T-helper 17 cell (primary cell): ENCODE data around the gene MAFG. TPM values are rescaled to one million over a fixed set of nuclear protein-coding genes. Genes with fewer than 3 reads are reported as not detected.
"Not testable (repeated sequence)": the region's sequence is repeated elsewhere in the genome, so short reads cannot be mapped to it uniquely, and the experiment has no call there.

Experiments
- ATAC-seq: fragments of 150-1000 bp; cut with Tn5 transposase; 2 replicates; pipeline ENCODE4 v1.10.0; 2021; ENCODE audit warnings: mild to moderate bottlenecking, moderate library complexity
- DNase-seq, 3 donors: peaks; one replicate each; pipeline versions ENCODE4 v3.0.0 to v3.0.0-alpha.2; 2020 to 2021
- H3K9me3 ChIP-seq: one replicate; pipeline ENCODE4 v1.7.0; 2013; ENCODE audit warnings: low read length, mild to moderate bottlenecking; ENCODE audit not compliant: control insufficient read depth, poor library complexity, severe bottlenecking
- H3K27ac Mint-ChIP-seq: one replicate; pipeline ENCODE4 v1.8.0; 2022; ENCODE audit warnings: mild to moderate bottlenecking, moderate library complexity, mixed read lengths
- H3K27me3 Mint-ChIP-seq: one replicate; pipeline ENCODE4 v1.8.0; 2022; ENCODE audit warnings: mixed read lengths
- H3K36me3 Mint-ChIP-seq: one replicate; pipeline ENCODE4 v1.8.0; 2022; ENCODE audit warnings: low read depth, mixed read lengths
- H3K4me1 Mint-ChIP-seq: one replicate; pipeline ENCODE4 v1.8.0; 2022; ENCODE audit warnings: mild to moderate bottlenecking, mixed read lengths
- H3K4me3 Mint-ChIP-seq: one replicate; pipeline ENCODE4 v1.8.0; 2022; ENCODE audit warnings: mild to moderate bottlenecking, moderate library complexity, mixed read lengths
- total RNA-seq, 4 donors: library from RNA in 2 of 4; stranded (reverse) in 2 of 4; gene quantifications; one replicate each; pipeline ENCODE4 v1.2.3 and lab custom pipeline; 2022 to 2026

Gene MAFG
- total RNA-seq, 2 donors from 2014 or later, result 15.4 to 23.0 TPM

GRCh38 chr17:81954131-81955057 lies 26.9 kb upstream of the MAFG start:
- no peaks in the 10 kb centered on the region for H3K36me3 Mint-ChIP-seq
- no peaks in the 10 kb centered on the region for H3K4me1 Mint-ChIP-seq
- DNase-seq (no peak), ATAC-seq (no peak)
- H3K4me3 Mint-ChIP-seq, result no peak overlapping the region
- H3K27me3 Mint-ChIP-seq, result peaks cover 11% of the 10 kb centered on the region
- H3K9me3 ChIP-seq, result no peaks in the 10 kb centered on the region
- H3K27ac Mint-ChIP-seq, result peak overlapping the region; percentile 75

GRCh38 chr17:81953443-81953842 lies 25.9 kb upstream of the MAFG start:
- H3K4me1 Mint-ChIP-seq, H3K27ac Mint-ChIP-seq, H3K9me3 ChIP-seq, H3K27me3 Mint-ChIP-seq, H3K4me3 Mint-ChIP-seq, ATAC-seq, DNase-seq, H3K36me3 Mint-ChIP-seq: not testable (repeated sequence)

DNA sequence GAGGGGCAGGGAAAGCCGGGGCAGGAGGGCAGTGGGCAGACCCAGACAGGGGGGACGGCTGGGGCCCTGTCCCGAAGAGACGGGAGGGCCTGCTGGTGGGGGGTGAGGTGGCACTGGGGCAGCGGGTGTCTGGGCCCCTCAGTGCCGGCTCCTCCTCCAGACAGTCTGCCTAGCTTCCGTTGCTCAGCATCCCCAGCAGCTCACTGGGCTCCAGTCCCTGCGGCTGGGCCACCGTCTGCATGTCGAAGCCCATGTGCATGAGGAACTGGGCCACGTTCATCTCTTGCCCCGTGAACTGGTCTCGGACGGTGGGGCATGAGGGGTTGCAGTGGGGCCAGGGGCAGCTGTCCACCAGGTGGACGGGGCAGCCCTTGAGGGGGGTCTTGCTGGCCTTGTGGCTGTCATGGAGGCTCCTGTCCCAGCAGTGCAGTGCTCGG lies 25.3 kb upstream of the MAFG start:
- H3K4me3 Mint-ChIP-seq, result no peak overlapping the region
- no peaks in the 10 kb centered on the region for H3K27me3 Mint-ChIP-seq
- H3K27ac Mint-ChIP-seq, result no peak overlapping the region
- DNase-seq (no peak), ATAC-seq (no peak)
- no peaks in the 10 kb centered on the region for H3K36me3 Mint-ChIP-seq
- H3K4me1 Mint-ChIP-seq, result no peaks in the 10 kb centered on the region
- H3K9me3 ChIP-seq, result no peaks in the 10 kb centered on the region

DNA sequence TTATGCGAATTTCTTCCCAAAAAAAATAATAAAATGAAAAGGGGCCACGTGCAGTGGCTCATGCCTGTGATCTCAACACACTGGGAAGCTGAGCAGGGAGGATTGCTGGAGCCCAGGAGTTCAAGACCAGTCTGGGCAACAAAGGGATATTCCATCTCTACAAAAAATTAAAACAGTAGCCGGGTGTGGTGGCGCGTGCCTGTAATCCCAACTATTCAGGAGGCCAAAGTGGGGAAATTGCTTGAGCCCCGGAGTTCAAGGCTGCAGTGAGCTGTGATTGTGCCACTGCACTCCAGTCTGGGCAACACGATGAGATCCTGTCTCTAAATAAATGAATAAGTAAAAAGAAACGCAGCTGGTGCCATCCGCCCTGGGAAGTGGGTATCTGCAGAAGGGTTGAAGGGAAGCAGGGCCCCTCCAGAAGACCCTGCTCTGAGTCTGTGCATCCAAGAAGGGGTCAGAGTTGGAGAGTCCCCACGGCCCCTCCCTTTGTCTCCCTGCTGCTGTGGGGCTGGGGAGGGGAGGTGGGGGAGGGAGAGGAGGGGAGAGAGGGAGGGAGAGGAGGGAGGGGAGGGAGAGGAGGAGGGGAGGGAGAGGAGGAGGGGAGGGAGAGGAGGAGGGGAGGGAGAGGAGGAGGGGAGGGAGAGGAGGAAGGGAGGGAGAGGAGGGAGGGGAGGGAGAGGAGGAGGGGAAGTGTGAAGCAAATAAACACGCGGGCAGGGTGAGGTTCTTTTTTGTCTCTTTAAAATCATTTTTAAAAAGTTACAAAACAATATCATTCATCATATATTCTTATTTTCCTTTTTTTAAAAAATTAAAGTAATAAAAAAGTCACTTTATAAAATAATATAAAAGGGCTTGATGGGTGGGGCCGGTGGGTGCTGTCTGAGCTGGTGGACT lies 24.5 kb upstream of the MAFG start:
- Mint-ChIP-seq H3K27me3 (no peaks in the 10 kb centered on the region), H3K4me3 (no peak overlapping the region), H3K36me3 (no peaks in the 10 kb centered on the region), H3K27ac (no peak overlapping the region), H3K4me1 (no peaks in the 10 kb centered on the region)
- no peaks in the 10 kb centered on the region for H3K9me3 ChIP-seq
- no peak for ATAC-seq
- no peak for DNase-seq

- Mint-ChIP-seq H3K27ac (no peak overlapping the region), H3K27me3 (no peaks in the 10 kb centered on the region), H3K4me1 (no peaks in the 10 kb centered on the region), H3K36me3 (no peaks in the 10 kb centered on the region), H3K4me3 (no peak overlapping the region)
- DNase-seq (no peak), ATAC-seq (no peak)
- no peaks in the 10 kb centered on the region for H3K9me3 ChIP-seq
Measured at GRCh38 chr17:81950501-81950900, 23.0 kb upstream of the MAFG start.

DNA sequence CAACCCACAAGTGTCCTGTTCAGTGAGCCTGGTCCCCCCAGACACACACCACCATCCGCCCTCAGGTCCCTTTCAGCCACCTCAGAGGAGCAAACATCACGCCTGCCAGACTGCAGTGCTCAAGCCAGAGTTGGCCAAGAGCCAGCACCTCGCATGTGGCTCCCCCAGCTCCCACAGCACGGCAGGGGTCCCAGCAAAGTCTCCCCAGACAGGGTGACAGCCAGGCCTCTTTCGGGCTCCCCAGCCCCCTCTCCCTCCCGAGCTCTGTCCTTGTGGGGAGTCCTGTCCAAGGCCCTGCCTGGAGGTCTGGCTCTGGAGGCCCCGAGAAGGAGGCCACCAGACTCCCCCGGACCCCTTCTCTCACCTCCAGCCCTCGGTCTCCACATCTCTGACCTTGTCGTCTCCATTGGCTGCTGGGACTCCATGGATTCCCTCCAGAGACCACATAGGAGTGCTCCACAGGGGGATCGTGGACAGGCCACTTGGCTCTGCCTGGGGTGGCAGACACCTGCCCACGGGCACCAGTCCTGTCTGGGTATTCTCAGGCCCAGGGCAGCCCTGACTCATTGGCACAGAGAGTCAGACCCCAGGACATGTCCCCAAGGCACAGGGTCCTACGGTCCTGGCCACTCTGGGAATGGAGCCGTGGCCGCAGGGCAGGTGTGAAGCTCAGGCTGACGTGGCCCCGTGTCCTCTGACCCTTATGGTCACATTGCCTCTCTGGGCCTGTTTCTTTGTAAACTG lies 21.3 kb upstream of the MAFG start:
- Mint-ChIP-seq H3K27me3 (no peaks in the 10 kb centered on the region), H3K4me3 (no peak overlapping the region), H3K4me1 (no peaks in the 10 kb centered on the region), H3K36me3 (no peaks in the 10 kb centered on the region), H3K27ac (no peak overlapping the region)
- DNase-seq (no peak), ATAC-seq (no peak)
- H3K9me3 ChIP-seq, result no peaks in the 10 kb centered on the region

DNA sequence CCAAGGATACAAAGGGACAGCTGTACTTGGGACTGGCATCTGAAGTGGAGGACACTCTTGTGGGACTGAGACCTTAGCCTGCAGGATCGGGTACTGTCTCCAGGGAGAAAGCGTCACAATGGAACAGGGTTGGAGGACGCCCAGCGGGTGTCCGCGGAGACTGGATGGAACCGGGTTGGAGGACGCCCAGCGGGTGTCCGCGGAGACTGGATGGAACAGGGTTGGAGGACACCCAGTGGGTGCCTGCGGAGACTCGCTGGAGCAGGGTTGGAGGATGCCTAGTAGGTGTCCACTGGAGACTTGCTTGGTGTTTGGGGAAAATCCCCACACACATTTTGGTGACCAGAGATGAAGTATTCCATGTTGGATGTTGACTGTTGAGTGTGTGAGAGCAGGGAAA lies 19.7 kb upstream of the MAFG start, which contains the start of gene MYADML2:
Gene MYADML2 (minus strand): TSS at position 45 of the 400 bp plus-strand sequence. CDS start 5,492 bp downstream, outside the sequence.
- no peaks in the 10 kb centered on the region for H3K9me3 ChIP-seq
- Mint-ChIP-seq H3K4me3 (no peak within 1 kb of the TSS), H3K27me3 (no peaks in the 10 kb centered on the region), H3K4me1 (no peaks in the 10 kb centered on the region), H3K27ac (no peak within 1 kb of the TSS), H3K36me3 (no peaks in the 10 kb centered on the region)
- ATAC-seq, result no peak
- no peak for DNase-seq

DNA sequence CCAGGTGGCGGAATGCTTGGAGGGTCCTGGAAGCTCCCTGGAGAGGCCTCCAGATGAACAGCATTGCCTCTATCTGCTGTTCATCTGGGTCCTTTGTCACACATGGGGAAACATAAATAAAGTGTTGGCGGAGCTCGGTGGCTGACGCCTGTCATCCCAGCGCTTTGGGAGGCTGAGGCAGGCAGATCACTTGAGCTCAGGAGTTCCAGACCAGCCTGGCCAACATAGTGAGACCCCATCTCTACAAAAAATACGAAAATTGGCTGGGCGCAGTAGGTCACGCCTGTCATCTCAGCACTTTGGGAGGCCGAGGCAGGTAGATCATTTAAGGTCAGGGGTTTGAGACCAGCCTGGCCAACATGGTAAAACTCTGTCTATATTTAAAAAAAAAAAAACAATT lies 17.3 kb upstream of the MAFG start:
- H3K4me1 Mint-ChIP-seq, result no peaks in the 10 kb centered on the region
- H3K27me3 Mint-ChIP-seq, result peaks cover 5% of the 10 kb centered on the region
- no peaks in the 10 kb centered on the region for H3K36me3 Mint-ChIP-seq
- no peak overlapping the region for H3K27ac Mint-ChIP-seq
- H3K9me3 ChIP-seq, result no peaks in the 10 kb centered on the region
- H3K4me3 Mint-ChIP-seq, result no peak overlapping the region
- no peak for ATAC-seq
- DNase-seq, result no peak

DNA sequence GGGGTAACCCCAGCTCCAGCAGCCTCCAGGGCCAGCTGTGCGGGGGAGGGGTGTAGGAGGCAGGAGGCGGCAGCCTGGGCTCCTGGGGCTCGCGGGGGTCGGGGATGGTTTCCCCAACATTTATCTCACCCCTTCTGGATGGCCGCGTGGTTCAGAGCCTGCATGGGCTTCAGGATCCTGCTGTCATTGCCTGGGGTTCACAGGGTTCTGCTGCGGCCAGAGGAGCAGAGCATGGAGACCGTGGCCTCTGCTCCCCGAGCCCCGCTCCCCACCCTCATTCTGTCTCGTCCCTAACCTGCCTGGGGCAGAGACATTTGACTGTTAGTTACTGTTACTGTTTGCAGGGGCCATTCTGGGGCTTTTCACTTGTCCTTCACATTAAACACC lies 14.6 kb upstream of the MAFG start:
- Mint-ChIP-seq H3K4me3 (no peak overlapping the region), H3K36me3 (no peaks in the 10 kb centered on the region), H3K4me1 (peaks cover 5% of the 10 kb centered on the region), H3K27ac (no peak overlapping the region), H3K27me3 (peaks cover 9% of the 10 kb centered on the region)
- ATAC-seq, result no peak
- DNase-seq, result no peak
- H3K9me3 ChIP-seq, result no peaks in the 10 kb centered on the region

GRCh38 chr17:81941484-81942166 lies 14.1 kb upstream of the MAFG start:
- Mint-ChIP-seq H3K27me3 (peaks cover 9% of the 10 kb centered on the region), H3K4me1 (peaks cover 5% of the 10 kb centered on the region), H3K36me3 (no peaks in the 10 kb centered on the region), H3K27ac (no peak overlapping the region), H3K4me3 (no peak overlapping the region)
- no peak for ATAC-seq
- no peak for DNase-seq
- H3K9me3 ChIP-seq, result no peaks in the 10 kb centered on the region

DNA sequence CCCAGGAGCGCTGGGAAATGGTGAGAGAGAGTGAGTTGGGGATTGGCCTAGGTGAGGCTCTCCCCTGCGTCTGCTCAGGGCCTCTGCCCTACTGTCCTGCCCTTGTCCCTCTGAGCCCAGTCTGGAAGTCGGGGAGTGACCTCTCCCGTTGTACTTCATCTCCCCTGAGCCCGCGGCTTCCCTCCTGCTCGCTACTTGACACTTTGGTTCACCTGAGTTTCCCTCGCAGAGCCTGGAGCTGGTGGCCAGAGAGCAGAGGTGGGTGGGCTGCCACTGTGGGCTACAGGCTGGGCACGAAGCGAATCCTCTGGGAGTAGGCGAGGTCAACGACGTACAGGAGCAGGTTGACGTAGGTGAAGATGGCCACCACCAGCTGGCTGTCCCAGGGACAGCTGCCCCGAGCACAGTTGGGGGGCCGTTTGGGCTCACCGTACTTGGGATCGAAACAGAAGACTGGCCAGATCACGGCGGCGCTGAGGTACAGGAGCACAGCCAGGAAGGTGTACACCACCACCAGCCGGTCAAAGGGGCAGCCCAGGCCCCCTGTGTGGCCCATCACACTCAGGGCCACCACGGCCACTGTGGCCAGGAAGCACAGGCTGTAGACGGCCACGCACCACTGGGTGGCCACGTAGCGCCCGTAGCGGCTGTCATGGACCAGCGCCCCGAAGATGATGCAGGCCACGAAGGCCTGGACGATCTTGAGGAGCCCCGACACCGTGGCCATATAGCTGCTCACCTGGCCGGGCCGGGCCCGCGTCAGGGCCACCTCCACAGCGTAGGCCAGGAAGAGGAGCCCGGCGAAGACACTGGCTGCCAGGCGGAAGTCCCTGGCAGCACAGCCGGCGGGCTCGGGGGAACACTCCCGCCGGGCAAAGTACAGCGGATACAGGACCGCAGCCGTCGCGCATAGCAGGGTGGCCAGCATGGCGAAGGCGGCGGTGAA lies 13.3 kb upstream of the MAFG start:
- DNase-seq (no peak), ATAC-seq (no peak)
- no peaks in the 10 kb centered on the region for H3K9me3 ChIP-seq
- Mint-ChIP-seq H3K4me1 (peaks cover 5% of the 10 kb centered on the region), H3K36me3 (no peaks in the 10 kb centered on the region), H3K27me3 (peaks cover 9% of the 10 kb centered on the region), H3K4me3 (no peak overlapping the region), H3K27ac (no peak overlapping the region)
